ENCODE results near the gene TRPM3. TPM values are rescaled to one million over a fixed set of nuclear protein-coding genes. Genes with fewer than 3 reads are reported as not detected.

Gene TRPM3
- total and polyA plus RNA-seq, 9 of the 15 experiments (the other 6 are each of a cell fraction or from before 2014, with no cell fraction given) = 0.04 TPM; not detected in 8

GRCh38 chr9:71108937-71109336 lies 12.5 kb downstream of the TRPM3 start (continued):
- TF ChIP-seq, protein P1, sequence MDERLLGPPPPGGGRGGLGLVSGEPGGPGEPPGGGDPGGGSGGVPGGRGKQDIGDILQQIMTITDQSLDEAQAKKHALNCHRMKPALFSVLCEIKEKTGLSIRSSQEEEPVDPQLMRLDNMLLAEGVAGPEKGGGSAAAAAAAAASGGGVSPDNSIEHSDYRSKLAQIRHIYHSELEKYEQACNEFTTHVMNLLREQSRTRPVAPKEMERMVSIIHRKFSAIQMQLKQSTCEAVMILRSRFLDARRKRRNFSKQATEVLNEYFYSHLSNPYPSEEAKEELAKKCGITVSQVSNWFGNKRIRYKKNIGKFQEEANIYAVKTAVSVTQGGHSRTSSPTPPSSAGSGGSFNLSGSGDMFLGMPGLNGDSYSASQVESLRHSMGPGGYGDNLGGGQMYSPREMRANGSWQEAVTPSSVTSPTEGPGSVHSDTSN (CRISPR knock-in tag; IDR thresholded peaks at IDR 0.05; ENCODE audit: low read depth) = no peak
- TF ChIP-seq, protein P1 (tag; conservative IDR thresholded peaks at IDR 0.05; ENCODE audit: low read depth) = no peak
- TF ChIP-seq ZC3H11A (IDR thresholded peaks at IDR 0.05; ENCODE audit: low read depth, low read length) = no peak
- no peak for TF ChIP-seq RBM14 (IDR thresholded peaks at IDR 0.05; ENCODE audit: borderline replicate concordance, insufficient read depth, low read depth, low read length)
- TF ChIP-seq GABPB1 (CRISPR knock-in tag; IDR thresholded peaks at IDR 0.05) = no peak
- TF ChIP-seq SMARCA5 (IDR thresholded peaks at IDR 0.05) = no peak

GRCh38 chr9:71106992-71107391 lies 14.4 kb downstream of the TRPM3 start:
- H3K27ac ChIP-seq (ENCODE audit: extremely low read depth, low read depth, low read length) = no peak overlapping the region
- H3K27me3 ChIP-seq (ENCODE audit: control insufficient read depth in 2 of 2, insufficient read depth in 2 of 2, low read length in 2 of 2) = no peaks in the 10 kb centered on the region
- DNase-seq (ENCODE audit: extremely low read depth in 1 of 4, low spot score in 3 of 4) (no peak), ATAC-seq (no peak), FAIRE-seq (no peak)
- ChIA-PET POLR2A (interaction anchor here (0.8 to 1.1 kb wide), 2 partner anchors 127 to 212 kb away, joined by 3 to 4 read pairs; no protein-coding TSS in a partner anchor), CTCF (ENCODE audit: low intra/inter-chr PET ratio) (no interaction called here)
- no peak overlapping the region for H3K4me2 ChIP-seq (ENCODE audit: insufficient read depth, low read length)
- H3K9me3 ChIP-seq (replicated peaks; ENCODE audit: control insufficient read depth, insufficient read depth, low read depth, low read length) = no peaks in the 10 kb centered on the region
- H3K9ac ChIP-seq (ENCODE audit: insufficient read depth in 1 of 2, low read depth in 2 of 2, low read length in 2 of 2) = no peak overlapping the region
- in situ Hi-C loops (cut with MboI) (no loop called here), intact Hi-C loops (cut with micrococcal nuclease) (no loop called here)
- no peaks in the 10 kb centered on the region for H4K20me1 ChIP-seq (replicated peaks; ENCODE audit: control insufficient read depth, insufficient read depth, low read length)
- no peaks in the 10 kb centered on the region for H3K9me1 ChIP-seq (ENCODE audit: control insufficient read depth, insufficient read depth, low read length)
- H2AFZ ChIP-seq (ENCODE audit: low read depth, low read length) = no peak overlapping the region
- 0% methylated on average over 5 of the region's 5 CpGs for WGBS (ENCODE audit: insufficient coverage, low coverage, missing lambda C conversion rate)
- H3K4me3 ChIP-seq = no peak overlapping the region
- no peaks in the 10 kb centered on the region for H3K79me2 ChIP-seq (ENCODE audit: control insufficient read depth, insufficient read depth, low read length)
- no peaks in the 10 kb centered on the region for H3K36me3 ChIP-seq (ENCODE audit: control insufficient read depth, insufficient read depth, low read length)
- BruUV-seq (replicated peaks) = no TSS peak
- no peaks in the 10 kb centered on the region for H3K4me1 ChIP-seq (replicated peaks in 1 of 2; ENCODE audit: control insufficient read depth in 2 of 2, insufficient read depth in 2 of 2, low read length in 2 of 2)
- TF ChIP-seq SIN3B (IDR thresholded peaks at IDR 0.05; ENCODE audit: low read depth) (no peak), MEF2D (tag; conservative IDR thresholded peaks at IDR 0.05; ENCODE audit: low read depth) (no peak), POLR2H (tag; IDR thresholded peaks at IDR 0.05; ENCODE audit: low read depth) (no peak), ZNF280A (IDR thresholded peaks at IDR 0.05; ENCODE audit: low read depth, partially characterized antibody) (no peak), ZC3H11A (IDR thresholded peaks at IDR 0.05; ENCODE audit: low read depth, low read length) (no peak), RBM25 (IDR thresholded peaks at IDR 0.05; ENCODE audit: low read depth, low read length, severe bottlenecking) (no peak), ZNF79 (CRISPR knock-in tag; IDR thresholded peaks at IDR 0.05; ENCODE audit: low read depth) (no peak), ELK1 (CRISPR knock-in tag; IDR thresholded peaks at IDR 0.05) (no peak), SNIP1 (IDR thresholded peaks at IDR 0.05; ENCODE audit: low read depth) (no peak), ZNF217 (CRISPR knock-in tag; IDR thresholded peaks at IDR 0.05) (no peak)
- TF ChIP-seq, protein P2, sequence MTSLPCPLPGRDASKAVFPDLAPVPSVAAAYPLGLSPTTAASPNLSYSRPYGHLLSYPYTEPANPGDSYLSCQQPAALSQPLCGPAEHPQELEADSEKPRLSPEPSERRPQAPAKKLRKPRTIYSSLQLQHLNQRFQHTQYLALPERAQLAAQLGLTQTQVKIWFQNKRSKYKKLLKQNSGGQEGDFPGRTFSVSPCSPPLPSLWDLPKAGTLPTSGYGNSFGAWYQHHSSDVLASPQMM (CRISPR knock-in tag; IDR thresholded peaks at IDR 0.05) = no peak

Data from K562 (cell line).